Endothelial cell of umbilical vein (primary cell): ENCODE results near the gene COL28A1. TPM values are rescaled to one million over a fixed set of nuclear protein-coding genes. Genes with fewer than 3 reads are reported as not detected.

Source experiments
- BruUV-seq: library from RNA; stranded (reverse); fragments of 400-500 nt; replicated peaks from 2 replicates; lab custom pipeline; 2021; lab: Mats Ljungman, UMichigan
- CTCF ChIA-PET: fragments of 300-600, 350-600 bp; sonication (Branson Sonifier 250); formaldehyde crosslinking; loops from one replicate; lab custom pipeline; 2021; ENCODE audit warnings: antibody characterized with exemption, inconsistent platforms; lab: Charles Lee
- POLR2A ChIA-PET: fragments of 300-600, 350-600 bp; sonication (Branson Sonifier 250); formaldehyde crosslinking; loops from one replicate; lab custom pipeline; 2021; ENCODE audit warnings: antibody characterized with exemption, inconsistent platforms; lab: Charles Lee
- DNase-seq: peaks from one replicate; pipeline ENCODE4 v3.0.0-alpha.2; 2011; ENCODE audit warnings: low read depth, low spot score
- FAIRE-seq: peaks from 2 replicates; lab custom pipeline; 2011; peaks lifted over from hg19 to GRCh38; lab: Jason Lieb, UNC
- H2AFZ ChIP-seq: 2 replicates; pipeline ENCODE4 v1.6.0; 2012; ENCODE audit warnings: low read depth, low read length, control low read depth, inconsistent platforms
- H3K27ac ChIP-seq: 2 replicates; pipeline ENCODE4 v1.5.1; 2011; ENCODE audit warnings: low read depth, mild to moderate bottlenecking, control low read depth, low read length, moderate library complexity; ENCODE audit not compliant: insufficient read depth
- H3K27me3 ChIP-seq, 2 experiments: 2 replicates each; pipeline versions ENCODE4 v1.6.0 to v1.6.1; 2011; ENCODE audit warnings: low read length in 2 of 2, mixed read lengths in 1 of 2; ENCODE audit not compliant: control insufficient read depth in 2 of 2, insufficient read depth in 2 of 2
- H3K36me3 ChIP-seq, 2 experiments: 2 replicates in 1 of 2; 3 replicates in 1 of 2; pipeline ENCODE4 v1.5.1; 2011; ENCODE audit warnings: low read length in 2 of 2, mild to moderate bottlenecking in 1 of 2, moderate library complexity in 1 of 2; ENCODE audit not compliant: control insufficient read depth in 2 of 2, insufficient read depth in 2 of 2; ENCODE audit errors: extremely low read depth in 1 of 2
- H3K4me1 ChIP-seq: 3 replicates; pipeline ENCODE4 v1.5.1; 2011; ENCODE audit warnings: mild to moderate bottlenecking, low read length; ENCODE audit not compliant: control insufficient read depth, insufficient read depth; ENCODE audit errors: extremely low read depth
- H3K4me2 ChIP-seq: 2 replicates; pipeline ENCODE4 v1.6.1; 2011; ENCODE audit warnings: low read length, control low read depth, mixed read lengths; ENCODE audit not compliant: insufficient read depth
- H3K4me3 ChIP-seq, 3 experiments: fragments of 200-600 bp in 1 of 3; sonication (generic), shearing (Covaris generic) in 1 of 3; replicated peaks in 1 of 3; 2 replicates each; pipeline ENCODE4 v1.5.1; 2011 to 2016; ENCODE audit warnings: control low read depth in 3 of 3, low read length in 3 of 3, mild to moderate bottlenecking in 2 of 3, inconsistent platforms in 1 of 3, low read depth in 1 of 3, moderate library complexity in 1 of 3; ENCODE audit not compliant: insufficient read depth in 1 of 3
- H3K79me2 ChIP-seq: 2 replicates; pipeline ENCODE4 v1.6.0; 2012; ENCODE audit warnings: low read length, inconsistent platforms; ENCODE audit not compliant: control insufficient read depth, insufficient read depth
- H3K9ac ChIP-seq: replicated peaks from 2 replicates; pipeline ENCODE3; 2011; ENCODE audit warnings: low read length, control low read depth; ENCODE audit not compliant: insufficient read depth; ENCODE audit errors: extremely low read depth
- H3K9me1 ChIP-seq: replicated peaks from 3 replicates; pipeline ENCODE4 v1.6.0; 2011; ENCODE audit warnings: mild to moderate bottlenecking, low read length; ENCODE audit not compliant: control insufficient read depth, insufficient read depth; ENCODE audit errors: extremely low read depth
- H3K9me3 ChIP-seq: replicated peaks from 2 replicates; pipeline ENCODE4 v1.5.1; 2012; ENCODE audit warnings: low read length, inconsistent platforms; ENCODE audit not compliant: control insufficient read depth, insufficient read depth
- H4K20me1 ChIP-seq: replicated peaks from 2 replicates; pipeline ENCODE3; 2011; ENCODE audit warnings: mild to moderate bottlenecking, low read length; ENCODE audit not compliant: control insufficient read depth, insufficient read depth; ENCODE audit errors: extremely low read depth
- EZH2 ChIP-seq: IDR thresholded peaks from 2 replicates; pipeline ENCODE4 v1.6.1; 2012; ENCODE audit warnings: borderline replicate concordance, low read depth, mild to moderate bottlenecking, moderate library complexity, low read length, inconsistent platforms; ENCODE audit not compliant: severe bottlenecking
- FOS ChIP-seq: IDR thresholded peaks from 2 replicates; pipeline ENCODE4 v1.6.1; 2011; ENCODE audit warnings: mild to moderate bottlenecking, low read length, moderate library complexity, borderline replicate concordance; ENCODE audit not compliant: insufficient read depth
- GATA2 ChIP-seq: IDR thresholded peaks from 2 replicates; pipeline ENCODE4 v1.7.0; 2011; ENCODE audit warnings: low read depth, mild to moderate bottlenecking, moderate library complexity, mixed read lengths, low read length; ENCODE audit not compliant: insufficient read length, insufficient read depth
- JUN ChIP-seq: IDR thresholded peaks from 2 replicates; pipeline ENCODE4 v1.6.1; 2011; ENCODE audit warnings: borderline replicate concordance, low read depth; ENCODE audit not compliant: insufficient read length, insufficient read depth
- MYC ChIP-seq: IDR thresholded peaks from one replicate; pipeline ENCODE4 v1.6.1; 2011; ENCODE audit warnings: mild to moderate bottlenecking, low read depth, low read length
- POLR2A ChIP-seq: IDR thresholded peaks from 2 replicates; pipeline ENCODE4 v1.6.1; 2012; ENCODE audit warnings: low read depth, mild to moderate bottlenecking, control low read depth, low read length
- POLR2AphosphoS5 ChIP-seq: IDR thresholded peaks from 2 replicates; pipeline ENCODE4 v1.6.1; 2012; ENCODE audit warnings: low read depth, mild to moderate bottlenecking, control low read depth, low read length, moderate library complexity; ENCODE audit not compliant: insufficient read depth
- dilution Hi-C: fragments of 300-500 bp; cut with MboI; formaldehyde crosslinking; loops from one replicate; pipeline ENCODE4 v1.15.0; 2019; ENCODE audit warnings: low sequenced_read_pairs; ENCODE audit not compliant: extremely low pct_ligation_motif_present
- intact Hi-C: fragments of 100-400 bp; cut with micrococcal nuclease; formaldehyde crosslinking; loops from one replicate; pipeline ENCODE4 v1.10.0; 2022
- polyA plus RNA-seq, 4 experiments: library from polyadenylated mRNA; depleted of rRNA in 3 of 4; stranded (reverse) in 3 of 4; unstranded in 1 of 4; fragments of >200 nt; gene quantifications; 2 replicates each; pipeline versions ENCODE4 v1.2.1 to v1.2.3, GENCODE V29; 2011 to 2012; ENCODE audit warnings: missing spikeins in 1 of 4
- total RNA-seq: library from RNA; stranded (reverse); gene quantifications from 2 replicates; pipeline ENCODE4 v1.2.3, GENCODE V29; 2021
- TF ChIP-seq, protein P1 (sequence below): IDR thresholded peaks from 2 replicates; pipeline ENCODE4 v1.6.1; 2011; ENCODE audit not compliant: insufficient read depth, insufficient read length
- TF ChIP-seq, protein P2 (sequence below), 2 donors: IDR thresholded peaks; 1 replicate in 1 of 2; 2 replicates in 1 of 2; pipeline ENCODE4 v1.5.1; 2011; ENCODE audit warnings: low read length in 2 of 2, mild to moderate bottlenecking in 2 of 2, moderate library complexity in 2 of 2, control low read depth in 1 of 2, inconsistent platforms in 1 of 2, low read depth in 1 of 2; ENCODE audit not compliant: insufficient read depth in 1 of 2; ENCODE audit errors: extremely low read depth in 1 of 2

The COL28A1 gene
- total and polyA plus RNA-seq, 2 donors (not counting 3 experiments of a cell fraction or from before 2014, with no cell fraction given), result not detected

DNA sequence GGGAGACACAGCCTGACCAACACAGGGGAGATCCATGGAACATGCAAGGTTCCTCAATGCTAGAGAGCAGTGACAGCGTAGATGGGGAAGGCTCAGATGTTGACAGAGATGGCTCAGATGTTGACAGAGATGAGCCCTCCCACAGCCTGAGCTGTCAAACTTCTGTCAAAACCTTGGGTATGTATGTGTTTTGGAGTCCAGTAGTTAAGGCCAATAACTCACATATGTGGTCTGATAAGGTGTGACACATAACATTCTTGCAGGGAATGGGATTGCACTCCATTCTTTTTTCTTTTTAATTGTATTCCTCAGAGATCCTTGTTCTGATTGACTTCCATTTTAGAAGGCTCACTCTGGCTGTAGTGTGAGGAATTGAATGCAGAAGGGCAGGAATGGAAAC is 217.1 kb downstream of the COL28A1 start:
- ChIA-PET CTCF (no interaction called here), POLR2A (no interaction called here)
- Histone ChIP-seq H3K36me3 (no peaks in the 10 kb centered on the region), H3K4me3 (no peak overlapping the region), H3K9me3 (no peaks in the 10 kb centered on the region), H3K27ac (no peak overlapping the region), H3K4me2 (no peak overlapping the region), H3K9ac (no peak overlapping the region), H3K79me2 (no peaks in the 10 kb centered on the region), H4K20me1 (no peaks in the 10 kb centered on the region), H3K9me1 (no peaks in the 10 kb centered on the region), H3K27me3 (no peaks in the 10 kb centered on the region), H3K4me1 (no peaks in the 10 kb centered on the region), H2AFZ (no peak overlapping the region)
- BruUV-seq, result no TSS peak
- FAIRE-seq (no peak), DNase-seq (no peak)
- dilution Hi-C loops (no loop called here), intact Hi-C loops (no loop called here)
- TF ChIP-seq GATA2, result no peak
- TF ChIP-seq EZH2, result no peak
- no peak for TF ChIP-seq MYC
- TF ChIP-seq POLR2A, result no peak
- TF ChIP-seq POLR2AphosphoS5, result no peak
- TF ChIP-seq JUN, result no peak
- TF ChIP-seq FOS, result no peak

DNA sequence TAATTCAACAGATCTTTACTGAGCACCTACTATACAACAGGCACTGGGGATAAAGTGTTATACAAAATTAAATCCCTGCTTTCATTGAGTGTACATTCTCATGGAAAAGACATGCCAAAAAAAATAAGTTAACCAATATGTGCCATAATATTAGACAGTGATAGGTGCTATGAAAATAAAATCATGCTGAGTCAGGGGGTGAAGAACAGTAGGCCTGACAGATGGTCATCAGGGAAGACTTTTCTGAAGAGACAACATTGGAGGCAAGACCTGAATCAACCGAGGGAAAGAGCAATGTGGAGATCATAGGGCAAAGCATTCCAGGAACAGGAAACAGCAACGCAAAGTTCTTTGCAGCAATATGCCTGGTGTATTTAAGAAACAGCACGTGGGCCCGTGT is 217.8 kb downstream of the COL28A1 start:
- H3K27ac ChIP-seq, result no peak overlapping the region
- POLR2A ChIA-PET, result no interaction called here
- TF ChIP-seq POLR2A (no peak), EZH2 (no peak), MYC (no peak), GATA2 (no peak), POLR2AphosphoS5 (no peak), FOS (no peak), JUN (no peak)
- TF ChIP-seq, protein P1, sequence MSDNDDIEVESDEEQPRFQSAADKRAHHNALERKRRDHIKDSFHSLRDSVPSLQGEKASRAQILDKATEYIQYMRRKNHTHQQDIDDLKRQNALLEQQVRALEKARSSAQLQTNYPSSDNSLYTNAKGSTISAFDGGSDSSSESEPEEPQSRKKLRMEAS, result no peak
- TF ChIP-seq, protein P2, sequence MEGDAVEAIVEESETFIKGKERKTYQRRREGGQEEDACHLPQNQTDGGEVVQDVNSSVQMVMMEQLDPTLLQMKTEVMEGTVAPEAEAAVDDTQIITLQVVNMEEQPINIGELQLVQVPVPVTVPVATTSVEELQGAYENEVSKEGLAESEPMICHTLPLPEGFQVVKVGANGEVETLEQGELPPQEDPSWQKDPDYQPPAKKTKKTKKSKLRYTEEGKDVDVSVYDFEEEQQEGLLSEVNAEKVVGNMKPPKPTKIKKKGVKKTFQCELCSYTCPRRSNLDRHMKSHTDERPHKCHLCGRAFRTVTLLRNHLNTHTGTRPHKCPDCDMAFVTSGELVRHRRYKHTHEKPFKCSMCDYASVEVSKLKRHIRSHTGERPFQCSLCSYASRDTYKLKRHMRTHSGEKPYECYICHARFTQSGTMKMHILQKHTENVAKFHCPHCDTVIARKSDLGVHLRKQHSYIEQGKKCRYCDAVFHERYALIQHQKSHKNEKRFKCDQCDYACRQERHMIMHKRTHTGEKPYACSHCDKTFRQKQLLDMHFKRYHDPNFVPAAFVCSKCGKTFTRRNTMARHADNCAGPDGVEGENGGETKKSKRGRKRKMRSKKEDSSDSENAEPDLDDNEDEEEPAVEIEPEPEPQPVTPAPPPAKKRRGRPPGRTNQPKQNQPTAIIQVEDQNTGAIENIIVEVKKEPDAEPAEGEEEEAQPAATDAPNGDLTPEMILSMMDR (IDR thresholded peaks at IDR 0.05; ENCODE audit: extremely low read depth in 1 of 2, insufficient read depth in 1 of 2, low read depth in 1 of 2, low read length in 2 of 2), result no peak
- FAIRE-seq (no peak), DNase-seq (no peak)
- H4K20me1 ChIP-seq, result no peaks in the 10 kb centered on the region
- no TSS peak for BruUV-seq
- dilution Hi-C loops (no loop called here), intact Hi-C loops (no loop called here)
- no peaks in the 10 kb centered on the region for H3K27me3 ChIP-seq
- no peaks in the 10 kb centered on the region for H3K79me2 ChIP-seq
- CTCF ChIA-PET, result no interaction called here
- H3K4me2 ChIP-seq, result no peak overlapping the region
- H3K4me3 ChIP-seq, result no peak overlapping the region
- H3K4me1 ChIP-seq, result no peaks in the 10 kb centered on the region
- H2AFZ ChIP-seq, result no peak overlapping the region
- H3K9me1 ChIP-seq, result no peaks in the 10 kb centered on the region
- H3K9me3 ChIP-seq, result no peaks in the 10 kb centered on the region
- H3K36me3 ChIP-seq, result no peaks in the 10 kb centered on the region
- H3K9ac ChIP-seq, result no peak overlapping the region
